GM12801 (cell line): ENCODE measurements around the gene IKZF3.

Experiments
- TF ChIP-seq, protein P1 (sequence below): IDR thresholded peaks from one replicate; pipeline ENCODE4 v1.5.1; 2011; ENCODE audit warnings: control low read depth; ENCODE audit not compliant: insufficient read length; ENCODE audit errors: extremely low read depth

IKZF3 gene

GRCh38 chr17:39742126-39742855 is 121.8 kb downstream of the IKZF3 start:
- TF ChIP-seq, protein P1, sequence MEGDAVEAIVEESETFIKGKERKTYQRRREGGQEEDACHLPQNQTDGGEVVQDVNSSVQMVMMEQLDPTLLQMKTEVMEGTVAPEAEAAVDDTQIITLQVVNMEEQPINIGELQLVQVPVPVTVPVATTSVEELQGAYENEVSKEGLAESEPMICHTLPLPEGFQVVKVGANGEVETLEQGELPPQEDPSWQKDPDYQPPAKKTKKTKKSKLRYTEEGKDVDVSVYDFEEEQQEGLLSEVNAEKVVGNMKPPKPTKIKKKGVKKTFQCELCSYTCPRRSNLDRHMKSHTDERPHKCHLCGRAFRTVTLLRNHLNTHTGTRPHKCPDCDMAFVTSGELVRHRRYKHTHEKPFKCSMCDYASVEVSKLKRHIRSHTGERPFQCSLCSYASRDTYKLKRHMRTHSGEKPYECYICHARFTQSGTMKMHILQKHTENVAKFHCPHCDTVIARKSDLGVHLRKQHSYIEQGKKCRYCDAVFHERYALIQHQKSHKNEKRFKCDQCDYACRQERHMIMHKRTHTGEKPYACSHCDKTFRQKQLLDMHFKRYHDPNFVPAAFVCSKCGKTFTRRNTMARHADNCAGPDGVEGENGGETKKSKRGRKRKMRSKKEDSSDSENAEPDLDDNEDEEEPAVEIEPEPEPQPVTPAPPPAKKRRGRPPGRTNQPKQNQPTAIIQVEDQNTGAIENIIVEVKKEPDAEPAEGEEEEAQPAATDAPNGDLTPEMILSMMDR = no peak

DNA sequence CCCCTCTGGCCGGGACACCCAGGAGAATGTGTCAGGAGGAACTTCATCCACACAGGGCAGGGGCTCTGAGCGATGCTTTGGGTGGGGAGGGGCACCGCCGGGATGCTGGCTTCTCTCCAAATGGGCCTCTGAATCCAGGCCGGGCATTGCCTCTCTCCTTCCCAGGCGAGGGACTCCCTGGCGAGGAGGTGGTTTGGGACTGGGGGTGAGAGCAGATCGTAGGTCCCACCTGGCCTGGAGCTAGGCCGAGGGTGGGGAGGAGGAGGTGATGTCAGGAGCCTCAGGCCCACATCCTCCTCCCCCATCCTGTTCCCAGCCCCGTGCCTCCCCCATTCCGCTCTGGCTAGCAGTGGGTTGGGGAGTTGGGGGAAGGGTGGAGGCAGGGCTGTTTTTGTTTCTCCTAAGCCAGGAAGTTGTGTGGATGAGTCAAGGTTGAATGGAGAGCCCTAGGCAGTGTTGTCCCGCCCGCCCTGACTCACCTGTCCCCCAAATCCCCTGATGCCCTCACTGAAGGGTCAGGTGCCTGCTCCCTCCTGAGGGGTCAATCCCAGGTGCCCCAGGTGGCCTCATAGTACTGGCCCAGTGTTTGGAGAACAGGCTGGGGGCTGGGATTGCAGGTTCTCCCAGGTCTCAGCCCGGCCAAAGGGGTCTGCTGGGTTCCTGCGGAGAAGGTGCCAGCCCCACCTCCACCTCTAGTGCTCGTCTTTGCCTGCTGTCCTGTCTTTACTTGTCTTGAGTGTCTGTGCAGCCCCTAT is 123.6 kb downstream of the IKZF3 start:
- TF ChIP-seq, protein P1 = no peak

DNA sequence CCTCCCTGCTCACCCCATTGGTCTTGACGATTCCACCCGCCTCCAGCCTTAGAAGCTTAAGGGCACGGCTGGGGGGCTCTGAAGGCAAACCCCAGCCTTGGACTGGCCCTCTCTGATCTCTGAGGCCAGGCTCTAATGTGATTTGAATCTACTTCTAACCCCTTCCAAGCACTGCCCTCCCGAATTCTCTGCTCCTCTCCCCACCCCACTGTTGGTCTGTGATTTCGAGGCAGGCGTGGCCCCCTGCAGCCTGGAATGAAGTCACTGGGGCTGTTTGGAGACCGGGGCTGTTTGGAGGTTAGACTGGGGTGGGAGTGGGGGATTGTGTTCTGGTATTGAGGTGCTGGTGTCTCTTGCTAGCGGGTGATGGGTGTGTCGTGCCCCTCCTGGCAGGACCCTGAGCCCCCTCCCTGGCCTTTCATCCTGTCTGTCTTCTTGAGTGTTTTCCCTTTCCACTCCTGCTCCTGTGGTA is 124.2 kb downstream of the IKZF3 start:
- TF ChIP-seq, protein P1 = no peak

- TF ChIP-seq, protein P1 = no peak
Measured at GRCh38 chr17:39738983-39739884, 124.9 kb downstream of the IKZF3 start.

GRCh38 chr17:39738568-39738901 is 125.6 kb downstream of the IKZF3 start:
- TF ChIP-seq, protein P1 = no peak

DNA sequence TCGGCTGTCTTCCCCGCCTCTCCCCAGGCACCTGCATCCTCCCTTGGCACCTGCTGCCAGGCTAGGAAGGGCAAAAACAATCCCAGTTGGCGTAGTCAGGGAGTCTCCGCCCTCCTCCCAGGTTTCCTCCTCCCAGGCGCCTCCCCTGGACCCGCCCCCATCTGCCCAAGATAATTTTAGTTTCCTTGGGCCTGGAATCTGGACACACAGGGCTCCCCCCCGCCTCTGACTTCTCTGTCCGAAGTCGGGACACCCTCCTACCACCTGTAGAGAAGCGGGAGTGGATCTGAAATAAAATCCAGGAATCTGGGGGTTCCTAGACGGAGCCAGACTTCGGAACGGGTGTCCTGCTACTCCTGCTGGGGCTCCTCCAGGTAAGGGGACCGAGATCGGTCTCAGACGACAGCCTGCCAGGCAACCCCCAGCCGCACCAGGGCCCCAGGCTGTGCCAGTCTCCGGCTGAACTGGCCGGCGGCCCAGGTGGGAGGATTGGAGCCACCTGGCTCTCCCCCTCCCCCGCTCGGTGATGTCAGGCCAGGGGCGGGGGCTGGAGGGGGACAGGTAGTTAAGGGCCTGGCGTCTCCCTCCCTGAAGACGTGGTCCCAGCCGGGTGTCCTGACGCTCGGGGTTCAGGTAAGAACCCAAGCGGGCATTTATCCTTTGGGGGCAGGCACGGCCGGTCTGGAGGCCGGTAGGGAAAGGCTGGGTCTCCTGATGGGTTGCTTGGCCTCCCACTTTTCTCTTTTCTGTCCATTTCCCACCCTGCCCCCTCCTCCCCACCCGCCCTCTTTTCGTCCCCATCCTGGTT is 126.1 kb downstream of the IKZF3 start, which contains the start of gene GRB7:
TSS of gene GRB7 (plus strand) at position 179 of the 808 bp plus-strand sequence. CDS start 4,364 bp downstream, outside the sequence.
- TF ChIP-seq, protein P1 = no peak
